B cell (primary cell): Measurements from ENCODE around the gene PRRG2. TPM values are rescaled to one million over a fixed set of nuclear protein-coding genes. Genes with fewer than 3 reads are reported as not detected.

Experiments used
- ATAC-seq: fragments of 200-7000 bp; cut with Tn5 transposase; one replicate; pipeline ENCODE4 v1.10.0; 2021; ENCODE audit warnings: low read depth, mild to moderate bottlenecking, moderate number of reproducible peaks, moderate library complexity
- CTCF ChIA-PET: fragments of 350-600 bp; sonication (Branson Sonifier 250); formaldehyde crosslinking; loops from one replicate; lab custom pipeline; 2021; ENCODE audit warnings: antibody characterized with exemption, inconsistent platforms; lab: Charles Lee
- POLR2A ChIA-PET: fragments of 350-600 bp; sonication (Branson Sonifier 250); formaldehyde crosslinking; loops from one replicate; lab custom pipeline; 2021; ENCODE audit warnings: antibody characterized with exemption; lab: Charles Lee
- DNase-seq: peaks from one replicate; pipeline ENCODE4 v3.0.0; 2013
- H2AFZ ChIP-seq: 2 replicates; pipeline ENCODE4 v1.6.1; 2012; ENCODE audit warnings: mild to moderate bottlenecking, low read depth, low read length; ENCODE audit not compliant: insufficient read depth, poor library complexity, severe bottlenecking
- H3K27ac ChIP-seq, 2 donors: 1 replicate in 1 of 2; 2 replicates in 1 of 2; pipeline ENCODE4 v1.5.1; 2012 to 2013; ENCODE audit warnings: low read length in 2 of 2, mild to moderate bottlenecking in 2 of 2, moderate library complexity in 1 of 2
- H3K27me3 ChIP-seq, 4 experiments: fragments of 200-600 bp in 1 of 4; sonication (generic) in 1 of 4; replicated peaks in 1 of 4; 1 replicate in 2 of 4; 2 replicates in 2 of 4; pipeline versions ENCODE4 v1.6.1 to v1.7.0; 2013 to 2016; ENCODE audit warnings: low read length in 3 of 4, mild to moderate bottlenecking in 2 of 4, mixed read lengths in 1 of 4, moderate library complexity in 1 of 4; ENCODE audit not compliant: insufficient read depth in 4 of 4, control insufficient read depth in 3 of 4; ENCODE audit errors: control extremely low read depth in 1 of 4
- H3K36me3 ChIP-seq, 2 experiments: replicated peaks in 1 of 2; 1 replicate in 1 of 2; 2 replicates in 1 of 2; pipeline versions ENCODE4 v1.6.1 to v1.7.1; 2013; ENCODE audit warnings: low read length in 1 of 2; ENCODE audit not compliant: insufficient read depth in 2 of 2, control insufficient read depth in 1 of 2; ENCODE audit errors: control extremely low read depth in 1 of 2, extremely low read depth in 1 of 2
- H3K4me1 ChIP-seq, 2 donors: fragments of 200-600 bp in 1 of 2; sonication (generic) in 1 of 2; 1 replicate in 1 of 2; 2 replicates in 1 of 2; pipeline versions ENCODE4 v1.5.1 to v1.6.1; 2013 to 2017; ENCODE audit warnings: low read length in 2 of 2; ENCODE audit not compliant: control insufficient read depth in 2 of 2, insufficient read depth in 2 of 2
- H3K4me2 ChIP-seq: replicated peaks from 2 replicates; pipeline ENCODE3; 2012; ENCODE audit warnings: mild to moderate bottlenecking, low read depth, low read length; ENCODE audit not compliant: poor library complexity, severe bottlenecking
- H3K4me3 ChIP-seq, 5 experiments: fragments of 200-600 bp in 1 of 5; sonication (generic) in 1 of 5; 1 replicate in 3 of 5; 2 replicates in 2 of 5; pipeline versions ENCODE4 v1.5.1 to v1.7.0; 2011 to 2016; ENCODE audit warnings: low read length in 4 of 5, mild to moderate bottlenecking in 4 of 5, low read depth in 2 of 5, control low read depth in 1 of 5, moderate library complexity in 1 of 5; ENCODE audit not compliant: insufficient read depth in 1 of 5; ENCODE audit errors: control extremely low read depth in 1 of 5, extremely low read depth in 1 of 5
- H3K79me2 ChIP-seq: fragments of 200-600 bp; sonication (generic); one replicate; pipeline ENCODE4 v1.6.0; 2016; ENCODE audit warnings: low read length; ENCODE audit not compliant: control insufficient read depth, insufficient read depth
- H3K9ac ChIP-seq: fragments of 200-600 bp; sonication (generic); 2 replicates; pipeline ENCODE4 v1.6.1; 2017; ENCODE audit warnings: mild to moderate bottlenecking, low read length, moderate library complexity
- H3K9me3 ChIP-seq, 3 donors: one replicate each; pipeline versions ENCODE4 v1.6.1 to v1.7.1; 2013; ENCODE audit warnings: low read length in 2 of 3; ENCODE audit not compliant: control insufficient read depth in 2 of 3, insufficient read depth in 1 of 3; ENCODE audit errors: control extremely low read depth in 1 of 3
- H4K20me1 ChIP-seq: 2 replicates; pipeline ENCODE4 v1.6.0; 2012; ENCODE audit warnings: mild to moderate bottlenecking, low read length; ENCODE audit not compliant: insufficient read depth, control insufficient read depth, poor library complexity, severe bottlenecking
- H3K27ac Mint-ChIP-seq: one replicate; pipeline ENCODE4 v1.8.0; 2021; ENCODE audit warnings: mixed read lengths
- H3K27me3 Mint-ChIP-seq: one replicate; pipeline ENCODE4 v1.8.0; 2021; ENCODE audit warnings: mixed read lengths
- H3K4me1 Mint-ChIP-seq: one replicate; pipeline ENCODE4 v1.8.0; 2021; ENCODE audit warnings: mixed read lengths
- H3K4me3 Mint-ChIP-seq: one replicate; pipeline ENCODE4 v1.8.0; 2021; ENCODE audit warnings: mixed read lengths
- H3K9me3 Mint-ChIP-seq: one replicate; pipeline ENCODE4 v1.8.0; 2022; ENCODE audit warnings: mixed read lengths; ENCODE audit not compliant: insufficient read depth
- CTCF ChIP-seq: fragments of 200-600 bp; IDR thresholded peaks from one replicate; pipeline ENCODE4 v1.8.0; 2022; ENCODE audit warnings: antibody characterized with exemption, mild to moderate bottlenecking
- EZH2 ChIP-seq: IDR thresholded peaks from 2 replicates; pipeline ENCODE4 v1.6.1; 2012; ENCODE audit warnings: borderline replicate concordance, low read depth, mild to moderate bottlenecking, moderate library complexity, low read length; ENCODE audit not compliant: insufficient read depth, poor library complexity, severe bottlenecking
- WGBS: methylation state at CpG from one replicate; pipeline ENCODE4 v1.1.5; 2013; ENCODE audit warnings: missing lambda C conversion rate; ENCODE audit not compliant: insufficient coverage; 5-methylcytosine and 5-hydroxymethylcytosine counted together
- intact Hi-C: fragments of 100-400 bp; cut with micrococcal nuclease; formaldehyde crosslinking; loops from one replicate; pipeline ENCODE4 v1.10.0; 2022
- polyA plus RNA-seq: library from polyadenylated mRNA; depleted of rRNA; stranded (reverse); fragments of >200 nt; gene quantifications from 2 replicates; pipeline ENCODE4 v1.2.3, GENCODE V29; 2012
- total RNA-seq, 2 donors: library from RNA; stranded (reverse); fragments of 120-200 nt in 1 of 2; gene quantifications; 1 replicate in 1 of 2; 2 replicates in 1 of 2; pipeline versions ENCODE4 v1.2.3 to v1.2.4, GENCODE V29; 2013 to 2022

The PRRG2 gene
- total and polyA plus RNA-seq, 2 donors (not counting 1 experiment from before 2014, with no cell fraction given), result 1.1 to 4.4 TPM

GRCh38 chr19:49573425-49573824 lies 7.7 kb upstream of the PRRG2 start:
- intact Hi-C loops, result no loop called here
- no peak for DNase-seq
- H3K27me3 ChIP-seq, result no peaks in the 10 kb centered on the region
- Mint-ChIP-seq H3K27me3 (no peaks in the 10 kb centered on the region), H3K9me3 (no peaks in the 10 kb centered on the region), H3K27ac (no peak overlapping the region), H3K4me1 (peaks cover 24% of the 10 kb centered on the region), H3K4me3 (no peak overlapping the region)
- no peak overlapping the region for H3K4me2 ChIP-seq
- peaks cover 0 to 28% of the 10 kb centered on the region in 2 experiments for H3K36me3 ChIP-seq
- ChIA-PET POLR2A (interaction anchor here (0.7 kb wide), 1 partner anchor 244 kb away, joined by 3 read pairs; no protein-coding TSS in a partner anchor), CTCF (interaction anchor here (0.5 to 1.4 kb wide), 8 partner anchors 13 to 116 kb away, joined by 3 to 6 read pairs (median 3); no protein-coding TSS in a partner anchor)
- H3K27ac ChIP-seq, result no peak overlapping the region
- no peak overlapping the region for H2AFZ ChIP-seq
- no peaks in the 10 kb centered on the region for H3K9me3 ChIP-seq
- H3K4me3 ChIP-seq, result no peak overlapping the region
- peaks cover 89% of the 10 kb centered on the region for H3K79me2 ChIP-seq
- TF ChIP-seq EZH2 (no peak), CTCF (no peak)
- peaks cover 16% of the 10 kb centered on the region for H4K20me1 ChIP-seq
- no peak overlapping the region for H3K9ac ChIP-seq
- H3K4me1 ChIP-seq, result peaks cover 3 to 19% of the 10 kb centered on the region in 2 donors
- ATAC-seq, result no peak
- 100% methylated on average over 1 of the region's 3 CpGs for WGBS

- H3K4me3 Mint-ChIP-seq, result no peak overlapping the region
- 100% methylated on average over 2 of the region's 2 CpGs for WGBS
- Histone ChIP-seq H4K20me1 (peaks cover 16% of the 10 kb centered on the region), H3K9me3 (no peaks in the 10 kb centered on the region), H3K79me2 (peaks cover 91% of the 10 kb centered on the region), H3K27me3 (no peaks in the 10 kb centered on the region), H3K4me2 (no peak overlapping the region), H3K4me3 (no peak overlapping the region), H3K9ac (no peak overlapping the region), H3K36me3 (peaks cover 0 to 28% of the 10 kb centered on the region in 2 experiments), H3K27ac (no peak overlapping the region), H2AFZ (no peak overlapping the region), H3K4me1 (peaks cover 7 to 16% of the 10 kb centered on the region in 2 donors)
- no peak for ATAC-seq
- intact Hi-C loops, result no loop called here
- ChIA-PET POLR2A (no interaction called here), CTCF (interaction anchor here (1.0 to 2.1 kb wide), 8 partner anchors 12 to 109 kb away, joined by 3 to 6 read pairs (median 4); partner anchors contain the start of gene RRAS)
- no peaks in the 10 kb centered on the region for H3K27me3 Mint-ChIP-seq
- no peak for DNase-seq
- H3K9me3 Mint-ChIP-seq, result no peaks in the 10 kb centered on the region
- H3K4me1 Mint-ChIP-seq, result peaks cover 28% of the 10 kb centered on the region
- no peak overlapping the region for H3K27ac Mint-ChIP-seq
- TF ChIP-seq EZH2 (no peak), CTCF (no peak)
These were observed 6.8 kb upstream of the PRRG2 start for GRCh38 chr19:49574206-49574755.
